HEK293T (cell line): ENCODE data around the gene SCNN1A.
A peak's percentile ranks its signal among the peaks of the same experiment; 100 is the strongest.

Source experiments
- CTCF ChIA-PET: fragments of 350-600 bp; formaldehyde crosslinking; extraction: SDS; loops from one replicate; lab custom pipeline; 2021; ENCODE audit warnings: antibody characterized with exemption, inconsistent platforms; lab: Yijun Ruan, JAX
- POLR2A ChIA-PET: fragments of 350-600 bp; formaldehyde crosslinking; extraction: SDS; loops from one replicate; lab custom pipeline; 2020; ENCODE audit warnings: antibody characterized with exemption, inconsistent platforms; lab: Yijun Ruan, JAX
- DNase-seq: peaks from one replicate; pipeline ENCODE4 v3.0.0; 2012; ENCODE audit warnings: mixed read lengths; ENCODE audit errors: extremely low spot score
- ARNT ChIP-seq: fragments of 450-650 bp; IDR thresholded peaks from 2 replicates; pipeline ENCODE4 v1.6.1; 2017; ENCODE audit warnings: mild to moderate bottlenecking
- BHLHE40 ChIP-seq: fragments of 450-650 bp; IDR thresholded peaks from 2 replicates; pipeline ENCODE4 v1.6.1; 2016; ENCODE audit warnings: mild to moderate bottlenecking, moderate library complexity, borderline replicate concordance
- CTBP1 ChIP-seq: fragments of 450-650 bp; IDR thresholded peaks from 2 replicates; pipeline ENCODE4 v1.6.1; 2016; ENCODE audit warnings: borderline replicate concordance
- ELF4 ChIP-seq: fragments of 450-650 bp; IDR thresholded peaks from 2 replicates; pipeline ENCODE4 v1.6.1; 2017; ENCODE audit warnings: antibody characterized with exemption
- FOXA1 ChIP-seq: fragments of 450-650 bp; IDR thresholded peaks from 2 replicates; pipeline ENCODE4 v1.6.1; 2016; ENCODE audit warnings: mild to moderate bottlenecking
- FOXK2 ChIP-seq: fragments of 450-650 bp; IDR thresholded peaks from 2 replicates; pipeline ENCODE4 v1.6.1; 2016; ENCODE audit warnings: mild to moderate bottlenecking
- FOXM1 ChIP-seq: fragments of 450-650 bp; IDR thresholded peaks from 2 replicates; pipeline ENCODE4 v1.6.1; 2017; ENCODE audit warnings: mild to moderate bottlenecking, borderline replicate concordance
- HDGF ChIP-seq: fragments of 450-650 bp; IDR thresholded peaks from 2 replicates; pipeline ENCODE4 v1.6.1; 2017; ENCODE audit warnings: antibody characterized with exemption, borderline replicate concordance
- L3MBTL2 ChIP-seq: fragments of 450-650 bp; conservative IDR thresholded peaks from 2 replicates; pipeline ENCODE4 v1.6.1; 2016; ENCODE audit warnings: mild to moderate bottlenecking
- LEF1 ChIP-seq: fragments of 450-650 bp; IDR thresholded peaks from 2 replicates; pipeline ENCODE4 v1.6.1; 2017; ENCODE audit warnings: mild to moderate bottlenecking, borderline replicate concordance
- NFRKB ChIP-seq: fragments of 450-650 bp; IDR thresholded peaks from 2 replicates; pipeline ENCODE4 v1.6.1; 2016; ENCODE audit warnings: mild to moderate bottlenecking, moderate library complexity
- PKNOX1 ChIP-seq: fragments of 450-650 bp; IDR thresholded peaks from 2 replicates; pipeline ENCODE4 v1.6.1; 2016
- SP1 ChIP-seq: fragments of 450-650 bp; IDR thresholded peaks from 2 replicates; pipeline ENCODE4 v1.6.1; 2017
- SUZ12 ChIP-seq: fragments of 450-650 bp; IDR thresholded peaks from 2 replicates; pipeline ENCODE4 v1.6.1; 2016; ENCODE audit warnings: mild to moderate bottlenecking
- TARDBP ChIP-seq: fragments of 450-650 bp; IDR thresholded peaks from 2 replicates; pipeline ENCODE4 v1.6.1; 2016
- ZNF384 ChIP-seq: fragments of 450-650 bp; IDR thresholded peaks from 2 replicates; pipeline ENCODE4 v1.6.1; 2016

The SCNN1A gene

GRCh38 chr12:6367969-6368892, 7.1 kb downstream of the SCNN1A start:
- no peak for DNase-seq
- CTCF ChIA-PET = interaction anchor here (1.1 to 2.0 kb wide), 5 partner anchors 9 to 42 kb away, joined by 3 to 14 read pairs (median 6); no protein-coding TSS in a partner anchor
- no peak for TF ChIP-seq HDGF
- TF ChIP-seq PKNOX1 = no peak
- TF ChIP-seq FOXM1 = no peak
- TF ChIP-seq BHLHE40 = no peak
- no peak for TF ChIP-seq TARDBP
- no peak for TF ChIP-seq SP1
- no peak for TF ChIP-seq SUZ12
- TF ChIP-seq FOXA1 = no peak
- TF ChIP-seq ELF4 = no peak
- no peak for TF ChIP-seq NFRKB
- POLR2A ChIA-PET = interaction anchor here (0.8 to 2.1 kb wide), 4 partner anchors 12 to 200 kb away, joined by 3 to 15 read pairs (median 4); partner anchors contain the start of gene NOP2

GRCh38 chr12:6367065-6367968, 8.0 kb downstream of the SCNN1A start:
- ChIA-PET CTCF (interaction anchor here (0.6 to 2.0 kb wide), 7 partner anchors 8 to 98 kb away, joined by 3 to 14 read pairs (median 6); no protein-coding TSS in a partner anchor), POLR2A (interaction anchor here (0.8 to 2.1 kb wide), 4 partner anchors 11 to 201 kb away, joined by 3 to 15 read pairs (median 4); partner anchors contain the start of gene NOP2)
- peak; percentile 59 for DNase-seq
- TF ChIP-seq SUZ12 (no peak), ZNF384 (peak; percentile 40; the same call in 1 of the 2 replicates)

GRCh38 chr12:6364044-6364374, 11.4 kb downstream of the SCNN1A start:
- no peak for DNase-seq
- CTCF ChIA-PET = interaction anchor here (0.6 to 1.9 kb wide), 6 partner anchors 10 to 41 kb away, joined by 3 to 8 read pairs (median 4); no protein-coding TSS in a partner anchor
- no peak for TF ChIP-seq LEF1
- TF ChIP-seq ZNF384 = no peak
- no peak for TF ChIP-seq FOXM1
- no peak for TF ChIP-seq NFRKB
- TF ChIP-seq ARNT = no peak
- no peak for TF ChIP-seq TARDBP
- TF ChIP-seq PKNOX1 = no peak
- no peak for TF ChIP-seq L3MBTL2
- no peak for TF ChIP-seq FOXK2
- no peak for TF ChIP-seq SUZ12
- TF ChIP-seq CTBP1 = no peak
- TF ChIP-seq HDGF = no peak
- no peak for TF ChIP-seq SP1
- TF ChIP-seq ELF4 = no peak
- no peak for TF ChIP-seq BHLHE40
- TF ChIP-seq FOXA1 = no peak
- POLR2A ChIA-PET = interaction anchor here (1.2 to 1.9 kb wide), 7 partner anchors 8 to 28 kb away, joined by 4 to 19 read pairs (median 6); partner anchors contain the start of gene TNFRSF1A

- DNase-seq = peak; percentile 87
- POLR2A ChIA-PET = interaction anchor here (0.6 to 1.9 kb wide), 11 partner anchors 9 to 102 kb away, joined by 4 to 19 read pairs (median 6); partner anchors contain the start of gene TNFRSF1A
- CTCF ChIA-PET = interaction anchor here (0.6 to 1.9 kb wide), 7 partner anchors 11 to 41 kb away, joined by 3 to 8 read pairs (median 5); no protein-coding TSS in a partner anchor
- TF ChIP-seq L3MBTL2 = 0 out of 2 replicates have a peak, but pooled peaks have one; percentile 2
- no peak for TF ChIP-seq FOXA1
- no peak for TF ChIP-seq NFRKB
- no peak for TF ChIP-seq PKNOX1
- TF ChIP-seq SUZ12 = no peak
Observed at GRCh38 chr12:6363330-6364043, 11.9 kb downstream of the SCNN1A start.

- ChIA-PET CTCF (interaction anchor here (0.6 to 1.9 kb wide), 6 partner anchors 12 to 36 kb away, joined by 3 to 8 read pairs (median 4); no protein-coding TSS in a partner anchor), POLR2A (interaction anchor here (0.6 to 1.9 kb wide), 12 partner anchors 9 to 107 kb away, joined by 4 to 19 read pairs (median 6); partner anchors contain the start of genes TNFRSF1A and VAMP1)
- TF ChIP-seq L3MBTL2 = peak; percentile 46; the same call in 1 of the 2 replicates
- no peak for TF ChIP-seq ARNT
- no peak for TF ChIP-seq FOXA1
- no peak for DNase-seq
Observed at GRCh38 chr12:6363010-6363329, 12.4 kb downstream of the SCNN1A start.
